ENCODE results near the gene XAGE1A. TPM values are rescaled to one million over a fixed set of nuclear protein-coding genes. Genes with fewer than 3 reads are reported as not detected.
"Not testable (repeated sequence)": the region's sequence is repeated elsewhere in the genome, so short reads cannot be mapped to it uniquely, and the experiment has no call there.

XAGE1A gene, protein sequence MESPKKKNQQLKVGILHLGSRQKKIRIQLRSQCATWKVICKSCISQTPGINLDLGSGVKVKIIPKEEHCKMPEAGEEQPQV
- not detected for total RNA-seq

DNA sequence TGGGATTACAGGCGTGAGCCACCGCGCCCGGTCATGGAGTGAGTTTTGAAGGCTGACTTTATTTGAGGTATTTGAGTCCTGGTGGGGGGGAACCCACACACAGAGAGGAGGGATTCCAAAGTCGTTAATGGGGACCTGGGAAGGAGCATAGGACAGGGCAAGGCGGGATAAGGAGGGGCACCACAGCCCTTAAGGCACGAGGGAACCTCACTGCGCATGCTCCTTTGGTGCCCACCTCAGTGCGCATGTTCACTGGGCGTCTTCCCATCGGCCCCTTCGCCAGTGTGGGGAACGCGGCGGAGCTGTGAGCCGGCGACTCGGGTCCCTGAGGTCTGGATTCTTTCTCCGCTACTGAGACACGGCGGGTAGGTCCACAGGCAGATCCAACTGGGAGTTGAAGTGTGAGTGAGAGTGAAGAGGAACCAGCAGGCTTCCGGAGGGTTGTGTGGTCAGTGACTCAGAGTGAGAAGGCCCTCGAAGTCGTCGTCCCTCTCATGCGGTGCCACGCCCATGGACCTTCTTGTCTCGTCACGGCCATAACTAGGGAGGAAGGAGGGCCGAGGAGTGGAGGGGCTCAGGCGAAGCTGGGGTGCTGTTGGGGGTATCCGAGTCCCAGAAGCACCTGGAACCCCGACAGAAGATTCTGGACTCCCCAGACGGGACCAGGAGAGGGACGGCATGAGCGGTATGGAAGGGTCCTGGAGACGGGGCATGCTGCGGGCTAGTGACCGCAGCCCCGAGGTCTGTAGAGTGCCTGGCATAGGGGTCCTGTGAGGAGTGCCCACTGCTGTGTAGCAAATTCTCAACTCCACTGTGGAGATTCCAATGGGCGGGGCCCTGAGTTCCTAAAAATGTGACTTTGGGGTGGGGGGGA is at the start of gene XAGE1A:
XAGE1A (plus strand) TSS at position 264 of the 874 bp plus-strand sequence. CDS start 1,554 bp downstream, outside the sequence.
- TF ChIP-seq, protein P1, sequence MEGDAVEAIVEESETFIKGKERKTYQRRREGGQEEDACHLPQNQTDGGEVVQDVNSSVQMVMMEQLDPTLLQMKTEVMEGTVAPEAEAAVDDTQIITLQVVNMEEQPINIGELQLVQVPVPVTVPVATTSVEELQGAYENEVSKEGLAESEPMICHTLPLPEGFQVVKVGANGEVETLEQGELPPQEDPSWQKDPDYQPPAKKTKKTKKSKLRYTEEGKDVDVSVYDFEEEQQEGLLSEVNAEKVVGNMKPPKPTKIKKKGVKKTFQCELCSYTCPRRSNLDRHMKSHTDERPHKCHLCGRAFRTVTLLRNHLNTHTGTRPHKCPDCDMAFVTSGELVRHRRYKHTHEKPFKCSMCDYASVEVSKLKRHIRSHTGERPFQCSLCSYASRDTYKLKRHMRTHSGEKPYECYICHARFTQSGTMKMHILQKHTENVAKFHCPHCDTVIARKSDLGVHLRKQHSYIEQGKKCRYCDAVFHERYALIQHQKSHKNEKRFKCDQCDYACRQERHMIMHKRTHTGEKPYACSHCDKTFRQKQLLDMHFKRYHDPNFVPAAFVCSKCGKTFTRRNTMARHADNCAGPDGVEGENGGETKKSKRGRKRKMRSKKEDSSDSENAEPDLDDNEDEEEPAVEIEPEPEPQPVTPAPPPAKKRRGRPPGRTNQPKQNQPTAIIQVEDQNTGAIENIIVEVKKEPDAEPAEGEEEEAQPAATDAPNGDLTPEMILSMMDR (IDR thresholded peaks at IDR 0.05; ENCODE audit: low read depth), result not testable (repeated sequence)

DNA sequence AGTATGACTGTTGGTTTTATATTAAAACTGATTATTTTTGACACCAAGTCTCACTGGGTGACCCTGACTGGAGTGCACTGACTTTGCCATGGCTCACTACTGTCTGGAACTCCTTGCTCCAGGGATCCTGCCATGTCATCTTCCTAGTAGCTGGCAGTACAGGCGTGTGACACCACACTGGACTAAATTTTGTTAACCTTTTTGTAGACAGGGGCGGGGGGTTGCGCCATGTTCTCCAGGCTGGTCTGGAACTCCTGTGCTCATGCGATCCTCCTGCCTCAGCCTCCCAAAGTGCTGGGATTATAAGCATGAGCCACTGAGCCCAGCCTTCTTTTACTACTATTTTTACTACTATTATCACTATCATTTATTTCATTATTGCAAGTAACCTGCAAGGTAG is 8.9 kb downstream of the XAGE1A start:
- TF ChIP-seq, protein P1 (IDR thresholded peaks at IDR 0.05; ENCODE audit: low read depth), result no peak

DNA sequence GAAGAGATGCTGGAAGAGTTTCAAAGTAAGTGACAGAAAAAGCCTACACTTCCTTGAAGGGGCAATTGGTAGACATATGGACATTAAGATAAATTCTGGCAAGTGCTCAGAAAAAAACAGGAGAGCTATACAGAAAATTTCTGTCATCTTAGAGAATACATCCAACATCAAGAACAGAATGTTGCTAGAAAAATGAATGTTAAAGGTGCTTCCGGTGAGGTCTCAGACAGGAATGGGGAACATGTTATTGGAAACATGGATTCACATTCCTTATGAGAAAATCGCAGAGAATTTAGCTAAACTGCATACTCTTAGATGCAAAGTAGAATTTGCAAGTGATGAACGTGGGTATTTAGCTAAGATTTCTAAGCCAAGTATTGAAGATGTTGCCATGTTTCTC is 11.7 kb downstream of the XAGE1A start:
- TF ChIP-seq, protein P1 (IDR thresholded peaks at IDR 0.05; ENCODE audit: low read depth), result no peak

DNA sequence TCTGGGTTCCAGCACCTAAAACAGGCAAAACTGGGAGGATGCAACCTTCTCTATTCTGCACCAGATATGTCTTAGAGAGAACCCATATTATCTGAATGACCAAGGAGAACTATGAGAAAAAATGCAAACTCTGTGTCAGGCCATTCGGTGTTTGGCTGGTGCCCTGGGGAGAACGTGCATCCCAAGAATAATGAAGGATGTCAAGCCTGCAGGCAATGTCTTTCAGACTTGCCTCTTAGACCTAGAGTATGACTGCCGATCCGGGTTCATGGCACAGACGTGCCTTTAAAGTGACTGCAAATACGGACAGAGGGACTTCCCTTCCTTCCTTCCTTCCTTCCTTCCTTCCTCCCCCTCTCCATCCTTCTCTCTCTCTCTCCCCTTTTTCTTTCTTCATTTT is 14.3 kb downstream of the XAGE1A start:
- TF ChIP-seq, protein P1 (IDR thresholded peaks at IDR 0.05; ENCODE audit: low read depth), result no peak

DNA sequence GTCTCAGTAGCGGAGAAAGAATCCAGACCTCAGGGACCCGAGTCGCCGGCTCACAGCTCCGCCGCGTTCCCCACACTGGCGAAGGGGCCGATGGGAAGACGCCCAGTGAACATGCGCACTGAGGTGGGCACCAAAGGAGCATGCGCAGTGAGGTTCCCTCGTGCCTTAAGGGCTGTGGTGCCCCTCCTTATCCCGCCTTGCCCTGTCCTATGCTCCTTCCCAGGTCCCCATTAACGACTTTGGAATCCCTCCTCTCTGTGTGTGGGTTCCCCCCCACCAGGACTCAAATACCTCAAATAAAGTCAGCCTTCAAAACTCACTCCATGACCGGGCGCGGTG is 21.3 kb downstream of the XAGE1A start, which contains the start of gene XAGE1B:
XAGE1B (minus strand) TSS at position 77 of the 339 bp plus-strand sequence. CDS start 1,536 bp downstream, outside the sequence.
- TF ChIP-seq, protein P1 (IDR thresholded peaks at IDR 0.05; ENCODE audit: low read depth), result not testable (repeated sequence)

DNA sequence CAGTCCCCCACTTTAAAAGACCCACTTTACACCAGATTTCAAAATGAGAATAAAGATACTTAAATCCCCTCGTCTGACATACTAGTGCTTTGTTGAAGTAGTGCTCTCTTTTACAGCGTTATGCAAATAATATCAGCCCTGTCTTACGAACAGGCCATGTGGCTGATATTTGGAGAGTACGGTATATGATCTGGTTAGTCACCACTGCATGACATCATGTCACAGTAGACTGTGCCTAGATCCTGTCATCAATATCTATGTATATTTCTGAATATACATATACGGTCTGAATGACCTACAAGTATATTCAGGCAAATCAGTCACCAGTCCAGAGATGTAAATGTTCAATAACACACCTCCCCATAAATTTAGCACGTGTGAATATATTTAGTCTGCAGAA is 46.7 kb downstream of the XAGE1A start:
- TF ChIP-seq, protein P1 (IDR thresholded peaks at IDR 0.05; ENCODE audit: low read depth), result no peak

DNA sequence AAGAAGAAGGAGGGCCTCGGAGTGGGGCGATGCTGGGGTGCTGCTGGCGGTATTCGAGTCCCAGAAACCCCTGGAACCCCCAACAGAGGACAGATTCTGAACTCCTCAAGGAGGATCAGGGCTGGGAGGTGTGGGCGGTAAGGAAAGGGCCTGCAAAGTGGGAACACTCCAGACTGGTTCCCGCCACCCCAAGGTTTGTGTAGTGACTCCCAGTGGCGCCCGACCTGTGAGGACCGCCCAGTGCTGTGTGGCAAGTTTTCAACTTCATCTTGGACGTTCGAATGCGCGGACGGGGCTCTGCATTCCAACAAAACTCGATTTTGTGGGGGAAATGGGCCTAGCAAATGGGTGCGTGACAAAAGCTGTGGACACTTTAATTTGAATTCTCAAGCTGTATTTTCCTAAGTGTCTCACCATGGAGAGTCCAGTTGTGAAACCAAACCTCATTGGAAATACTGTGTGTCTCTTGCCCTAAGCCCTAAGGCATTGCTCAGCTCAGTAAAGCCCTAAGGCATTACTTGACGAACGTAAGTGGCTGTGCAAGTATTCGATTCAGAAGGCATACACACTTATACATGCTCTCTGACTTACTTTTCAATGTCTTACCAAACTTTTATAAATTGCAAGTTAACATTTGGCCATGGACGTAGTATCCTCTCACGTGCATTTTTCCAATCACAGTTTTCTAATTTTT is 48.7 kb downstream of the XAGE1A start:
- TF ChIP-seq, protein P1 (IDR thresholded peaks at IDR 0.05; ENCODE audit: low read depth), result no peak

All from subcutaneous adipose tissue (tissue), 4 donors.